ENCODE data around the gene ADRA2A.

ADRA2A gene

DNA sequence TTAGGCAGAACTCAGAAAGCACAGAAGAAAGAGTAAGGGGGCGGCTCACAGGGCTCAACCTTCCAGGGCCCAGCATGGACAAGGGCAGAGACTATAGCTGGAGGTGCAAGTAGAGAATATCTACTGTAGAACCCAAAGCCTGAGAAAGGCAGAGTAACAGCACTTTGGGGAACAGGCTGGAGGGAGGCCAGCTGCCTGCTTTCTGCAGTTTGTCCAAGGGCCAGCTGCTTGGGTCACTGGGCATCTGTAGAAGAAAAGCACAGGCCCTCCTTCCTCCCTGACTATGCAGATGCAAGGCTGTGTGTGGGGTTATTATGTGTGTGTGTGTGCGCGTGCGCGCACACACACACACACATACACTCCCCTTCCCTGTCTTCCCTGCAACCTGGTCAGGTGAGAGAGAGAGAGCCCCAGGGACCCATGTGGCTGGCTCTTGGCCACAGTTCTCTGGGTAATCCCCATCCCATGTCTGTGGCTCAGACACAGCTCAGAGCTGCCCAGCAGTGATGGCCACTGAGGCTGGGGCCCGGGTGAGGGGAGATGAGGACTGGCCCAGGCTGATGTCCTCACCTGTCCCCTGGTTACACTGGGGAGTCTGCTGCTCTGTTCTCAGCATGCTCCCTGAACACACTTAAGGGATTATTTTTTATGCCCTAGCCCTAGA lies 9.0 kb downstream of the ADRA2A start:
- no peak overlapping the region for H3K4me3 ChIP-seq (ENCODE audit: low read depth, low read length)
- peaks cover 9% of the 10 kb centered on the region for H3K4me1 ChIP-seq (ENCODE audit: control insufficient read depth, insufficient read depth, low read length)
- H3K9ac ChIP-seq (ENCODE audit: low read depth, low read length) = no peak overlapping the region
- H3K9me3 ChIP-seq (ENCODE audit: control insufficient read depth, insufficient read depth, low read length) = no peaks in the 10 kb centered on the region
- H3K27me3 ChIP-seq (ENCODE audit: control insufficient read depth, insufficient read depth, low read length) = peaks cover 6% of the 10 kb centered on the region
- H3K36me3 ChIP-seq (ENCODE audit: control insufficient read depth, insufficient read depth, low read length) = no peaks in the 10 kb centered on the region

DNA sequence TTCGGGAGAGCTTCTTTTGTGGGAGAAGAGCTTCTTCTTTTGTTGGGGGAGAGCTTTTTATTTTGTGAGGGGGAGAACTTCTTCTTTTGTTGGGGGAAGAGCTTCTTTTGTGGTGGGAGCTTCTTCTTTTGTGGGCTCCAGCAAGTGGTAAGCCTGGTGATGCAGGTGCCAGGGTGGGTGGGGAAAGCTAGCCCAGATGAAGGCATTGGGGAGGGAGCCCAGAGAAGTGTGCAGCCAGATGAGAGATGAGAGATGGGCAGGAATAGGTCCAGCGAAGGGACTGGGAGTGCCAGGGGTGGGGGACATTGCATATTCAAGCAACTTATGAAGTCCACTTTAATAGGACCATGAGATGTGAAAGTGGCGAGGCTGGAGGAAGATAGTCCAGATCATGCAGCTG lies 9.7 kb downstream of the ADRA2A start:
- Histone ChIP-seq H3K4me3 (ENCODE audit: low read depth, low read length) (no peak overlapping the region), H3K36me3 (ENCODE audit: control insufficient read depth, insufficient read depth, low read length) (no peaks in the 10 kb centered on the region), H3K27me3 (ENCODE audit: control insufficient read depth, insufficient read depth, low read length) (no peaks in the 10 kb centered on the region), H3K9me3 (ENCODE audit: control insufficient read depth, insufficient read depth, low read length) (no peaks in the 10 kb centered on the region), H3K9ac (ENCODE audit: low read depth, low read length) (no peak overlapping the region), H3K4me1 (ENCODE audit: control insufficient read depth, insufficient read depth, low read length) (peaks cover 9% of the 10 kb centered on the region)

DNA sequence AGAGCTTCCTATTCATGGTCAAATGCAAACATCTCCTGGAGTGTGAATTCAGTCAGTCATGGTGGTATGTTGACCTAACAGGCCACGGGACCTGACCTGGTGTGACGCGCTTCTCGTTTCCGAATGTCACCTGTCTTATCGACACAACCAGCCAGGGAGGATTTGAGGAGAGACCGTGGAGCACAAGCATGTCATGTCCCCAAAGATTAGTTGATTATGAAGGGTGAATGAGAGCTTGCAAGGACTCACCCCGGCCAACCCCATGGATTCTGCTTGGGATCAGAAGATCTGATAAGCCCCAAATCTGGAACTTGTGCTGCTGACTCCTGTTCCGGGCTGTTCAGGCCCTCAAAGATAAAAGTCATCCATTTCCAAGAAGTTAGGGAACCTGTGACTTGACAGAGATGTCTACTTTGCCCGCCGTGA lies 10.5 kb downstream of the ADRA2A start:
- Histone ChIP-seq H3K36me3 (ENCODE audit: control insufficient read depth, insufficient read depth, low read length) (no peaks in the 10 kb centered on the region), H3K4me1 (ENCODE audit: control insufficient read depth, insufficient read depth, low read length) (peaks cover 8% of the 10 kb centered on the region), H3K9me3 (ENCODE audit: control insufficient read depth, insufficient read depth, low read length) (no peaks in the 10 kb centered on the region), H3K9ac (ENCODE audit: low read depth, low read length) (no peak overlapping the region), H3K4me3 (ENCODE audit: low read depth, low read length) (no peak overlapping the region), H3K27me3 (ENCODE audit: control insufficient read depth, insufficient read depth, low read length) (no peaks in the 10 kb centered on the region)

DNA sequence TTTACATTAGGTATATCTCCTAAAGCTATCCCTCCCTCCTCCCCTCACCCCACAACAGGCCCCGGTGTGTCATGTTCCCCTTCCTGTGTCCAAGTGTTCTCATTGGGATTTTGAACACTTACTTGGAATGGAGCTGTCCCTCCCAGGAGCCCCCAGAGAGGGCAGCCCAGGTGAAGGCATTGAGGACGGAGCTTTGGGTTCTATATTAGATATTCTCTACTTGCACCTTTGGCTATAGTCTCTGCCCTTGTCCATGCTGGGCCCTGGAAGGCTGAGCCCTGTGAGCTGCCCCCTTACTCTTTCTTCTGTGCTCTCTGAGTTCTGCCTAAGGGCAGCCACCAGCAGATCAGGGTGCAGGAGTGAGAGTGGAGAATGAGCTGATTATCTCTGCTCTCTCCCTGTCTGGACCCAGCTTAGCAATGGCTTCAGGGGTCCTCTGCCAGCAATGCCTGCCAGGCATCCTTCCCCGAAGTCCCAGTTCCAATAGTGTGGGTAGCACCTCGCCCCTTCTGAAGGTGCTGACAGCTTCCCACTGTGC lies 11.2 kb downstream of the ADRA2A start:
- Histone ChIP-seq H3K4me1 (ENCODE audit: control insufficient read depth, insufficient read depth, low read length) (peaks cover 1% of the 10 kb centered on the region), H3K36me3 (ENCODE audit: control insufficient read depth, insufficient read depth, low read length) (no peaks in the 10 kb centered on the region), H3K27me3 (ENCODE audit: control insufficient read depth, insufficient read depth, low read length) (no peaks in the 10 kb centered on the region), H3K9me3 (ENCODE audit: control insufficient read depth, insufficient read depth, low read length) (no peaks in the 10 kb centered on the region), H3K4me3 (ENCODE audit: low read depth, low read length) (no peak overlapping the region), H3K9ac (ENCODE audit: low read depth, low read length) (no peak overlapping the region)

DNA sequence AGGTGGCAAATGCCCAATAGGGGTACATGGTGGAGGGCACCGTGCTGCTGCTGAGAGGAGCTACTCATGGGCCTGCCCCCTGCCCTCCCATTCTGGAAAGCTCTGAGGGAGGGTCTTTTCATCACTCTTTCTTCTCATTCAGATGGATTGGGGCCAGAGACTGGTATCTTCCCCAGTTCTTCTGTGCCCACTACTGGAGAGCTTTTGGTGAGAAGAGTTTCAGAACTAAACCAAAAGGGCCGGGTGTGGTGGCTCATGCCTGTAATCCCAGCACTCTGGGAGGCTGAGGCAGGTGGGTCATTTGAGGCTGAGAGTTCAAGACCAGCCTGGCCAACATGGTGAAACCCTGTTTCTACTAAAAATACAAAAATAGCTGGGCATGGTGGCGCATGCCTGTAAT lies 12.5 kb downstream of the ADRA2A start:
- Histone ChIP-seq H3K9ac (ENCODE audit: low read depth, low read length) (no peak overlapping the region), H3K27me3 (ENCODE audit: control insufficient read depth, insufficient read depth, low read length) (no peaks in the 10 kb centered on the region), H3K4me3 (ENCODE audit: low read depth, low read length) (no peak overlapping the region), H3K36me3 (ENCODE audit: control insufficient read depth, insufficient read depth, low read length) (no peaks in the 10 kb centered on the region), H3K9me3 (ENCODE audit: control insufficient read depth, insufficient read depth, low read length) (no peaks in the 10 kb centered on the region), H3K4me1 (ENCODE audit: control insufficient read depth, insufficient read depth, low read length) (no peaks in the 10 kb centered on the region)

DNA sequence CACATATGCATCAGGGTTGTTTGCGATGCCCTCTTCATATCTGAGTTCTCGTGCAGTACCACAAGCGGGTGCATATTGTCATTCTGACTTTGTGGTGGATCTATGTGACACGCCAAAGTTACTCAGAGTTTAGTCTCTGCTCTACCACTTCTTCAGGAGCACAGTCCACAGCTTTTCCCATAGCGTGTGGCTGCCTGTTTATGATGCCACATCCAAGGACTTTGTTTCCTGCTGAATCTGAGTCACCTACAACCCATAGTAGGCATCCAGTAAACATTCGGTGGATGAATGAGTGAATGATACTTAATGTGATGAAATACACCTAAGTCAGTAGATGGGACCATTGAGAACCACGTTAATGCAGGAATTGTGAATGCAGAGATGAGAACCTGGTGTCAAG lies 15.0 kb downstream of the ADRA2A start:
- Histone ChIP-seq H3K4me1 (ENCODE audit: control insufficient read depth, insufficient read depth, low read length) (no peaks in the 10 kb centered on the region), H3K9ac (ENCODE audit: low read depth, low read length) (no peak overlapping the region), H3K4me3 (ENCODE audit: low read depth, low read length) (no peak overlapping the region), H3K36me3 (ENCODE audit: control insufficient read depth, insufficient read depth, low read length) (no peaks in the 10 kb centered on the region), H3K9me3 (ENCODE audit: control insufficient read depth, insufficient read depth, low read length) (no peaks in the 10 kb centered on the region), H3K27me3 (ENCODE audit: control insufficient read depth, insufficient read depth, low read length) (no peaks in the 10 kb centered on the region)

DNA sequence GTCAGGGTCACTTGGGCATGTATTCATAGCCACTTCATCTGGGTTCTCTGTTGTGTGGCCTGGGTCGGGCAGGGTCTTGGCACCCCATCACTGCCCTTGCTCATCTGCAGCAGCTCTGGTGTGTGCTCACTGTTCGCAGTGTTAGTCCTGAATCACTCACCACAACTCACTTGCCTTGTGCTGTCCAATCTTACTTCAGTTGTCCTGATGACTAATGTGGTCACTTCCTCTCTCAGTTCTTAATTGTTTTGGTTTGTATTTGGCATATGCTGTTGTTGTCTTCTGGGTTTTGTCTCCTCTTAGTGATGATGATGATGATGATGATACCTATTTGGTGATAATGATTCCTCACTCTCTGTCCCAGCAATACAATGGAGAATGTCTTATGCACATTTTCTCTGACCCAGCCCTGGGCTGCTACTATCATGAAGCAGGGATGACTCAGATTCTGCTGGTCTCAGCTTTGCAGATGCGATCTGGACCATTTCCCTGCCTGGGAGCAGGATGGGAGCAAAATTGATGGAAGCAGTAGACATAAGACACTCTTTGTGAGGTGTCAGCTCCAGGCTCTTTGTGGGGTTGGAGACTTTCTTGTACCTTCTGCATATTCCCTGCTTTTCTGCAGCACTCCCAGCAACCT lies 17.0 kb downstream of the ADRA2A start:
- Histone ChIP-seq H3K9ac (ENCODE audit: low read depth, low read length) (no peak overlapping the region), H3K4me1 (ENCODE audit: control insufficient read depth, insufficient read depth, low read length) (no peaks in the 10 kb centered on the region), H3K4me3 (ENCODE audit: low read depth, low read length) (no peak overlapping the region)

DNA sequence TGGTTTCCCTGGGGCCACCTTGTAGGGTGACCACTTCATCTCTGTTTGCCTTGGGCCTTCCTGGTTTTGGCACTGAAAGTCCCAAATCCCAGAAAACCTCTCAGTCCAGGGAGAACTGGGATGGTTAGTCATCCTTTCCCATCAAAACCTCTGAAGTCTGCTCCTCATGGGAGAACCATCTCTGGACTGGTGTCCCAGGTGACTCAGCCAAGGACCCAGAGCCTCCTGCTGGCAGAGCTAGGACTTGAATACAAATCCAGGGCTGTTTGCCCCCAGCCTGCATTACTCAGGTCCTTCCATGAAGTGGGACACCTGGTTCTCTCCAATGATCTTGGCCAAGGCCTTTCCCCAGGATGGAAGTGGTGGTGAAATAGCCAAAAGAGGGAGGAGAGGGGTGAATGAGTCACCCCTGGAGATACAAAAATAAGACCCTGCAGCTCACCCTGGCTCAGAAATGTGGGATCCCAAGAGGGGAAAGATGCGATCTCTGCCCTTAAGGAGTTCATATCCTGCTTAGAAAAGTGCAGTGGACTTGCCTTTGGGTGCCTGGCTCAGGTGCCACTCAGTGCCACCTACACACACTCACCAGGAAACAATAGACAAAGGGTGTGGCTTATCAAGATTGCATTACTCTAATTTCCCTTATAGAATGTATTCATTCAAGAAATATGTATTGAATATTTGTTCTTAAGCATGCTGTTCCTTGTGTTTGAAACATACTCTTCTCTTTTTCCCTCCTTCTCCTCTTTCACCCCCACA lies 22.0 kb downstream of the ADRA2A start:
- H3K36me3 ChIP-seq (ENCODE audit: control insufficient read depth, insufficient read depth, low read length) = no peaks in the 10 kb centered on the region
- H3K4me1 ChIP-seq (ENCODE audit: control insufficient read depth, insufficient read depth, low read length) = no peaks in the 10 kb centered on the region
- no peaks in the 10 kb centered on the region for H3K9me3 ChIP-seq (ENCODE audit: control insufficient read depth, insufficient read depth, low read length)
- no peak overlapping the region for H3K4me3 ChIP-seq (ENCODE audit: low read depth, low read length)
- H3K27me3 ChIP-seq (ENCODE audit: control insufficient read depth, insufficient read depth, low read length) = no peaks in the 10 kb centered on the region
- no peak overlapping the region for H3K9ac ChIP-seq (ENCODE audit: low read depth, low read length)

More for the DNA sequence above, 17.0 kb downstream of the ADRA2A start:
- no peaks in the 10 kb centered on the region for H3K27me3 ChIP-seq (ENCODE audit: control insufficient read depth, insufficient read depth, low read length)
- H3K36me3 ChIP-seq (ENCODE audit: control insufficient read depth, insufficient read depth, low read length) = no peaks in the 10 kb centered on the region
- H3K9me3 ChIP-seq (ENCODE audit: control insufficient read depth, insufficient read depth, low read length) = no peaks in the 10 kb centered on the region

DNA sequence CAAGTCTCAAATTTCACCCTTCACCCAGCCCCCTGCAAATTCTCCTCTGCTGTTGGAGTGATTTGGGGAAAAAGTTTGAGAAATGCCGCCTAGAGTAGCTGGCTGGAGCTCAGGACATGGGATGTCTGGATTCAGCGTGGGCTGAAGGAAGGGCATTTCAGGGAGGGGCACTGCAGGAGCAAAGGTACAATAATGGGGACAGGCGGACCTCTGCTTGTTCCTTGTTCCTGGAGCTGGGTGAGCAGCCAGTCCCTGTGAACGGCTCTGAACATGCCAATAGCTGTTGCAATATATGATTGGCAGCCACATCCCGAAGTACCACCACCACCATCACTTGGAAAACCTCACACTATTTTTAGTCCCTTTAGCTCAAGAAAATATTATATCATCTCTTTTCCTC lies 23.4 kb downstream of the ADRA2A start:
- H3K36me3 ChIP-seq (ENCODE audit: control insufficient read depth, insufficient read depth, low read length) = no peaks in the 10 kb centered on the region
- H3K4me3 ChIP-seq (ENCODE audit: low read depth, low read length) = no peak overlapping the region

DNA sequence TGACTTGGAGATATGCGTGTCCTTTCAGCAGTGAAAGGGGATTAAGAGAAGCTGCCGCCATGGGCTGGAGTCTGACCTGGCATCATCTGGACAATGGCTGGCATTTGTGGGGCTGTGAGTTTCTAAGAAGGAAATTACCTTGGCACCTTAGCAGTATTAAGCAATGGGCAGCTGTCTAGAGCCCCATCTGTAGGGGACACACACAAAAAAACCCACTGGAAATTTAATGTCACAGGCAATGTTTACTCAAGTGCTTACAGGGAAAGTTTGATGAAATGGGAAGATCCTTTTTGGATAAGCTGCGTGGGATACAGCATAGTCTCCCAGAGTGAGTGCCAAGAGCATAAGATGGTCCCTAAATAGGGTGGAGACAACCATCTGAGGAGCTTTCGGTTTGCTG lies 25.0 kb downstream of the ADRA2A start:
- Histone ChIP-seq H3K4me3 (ENCODE audit: low read depth, low read length) (no peak overlapping the region), H3K4me1 (ENCODE audit: control insufficient read depth, insufficient read depth, low read length) (no peaks in the 10 kb centered on the region), H3K36me3 (ENCODE audit: control insufficient read depth, insufficient read depth, low read length) (no peaks in the 10 kb centered on the region), H3K9ac (ENCODE audit: low read depth, low read length) (no peak overlapping the region), H3K27me3 (ENCODE audit: control insufficient read depth, insufficient read depth, low read length) (no peaks in the 10 kb centered on the region), H3K9me3 (ENCODE audit: control insufficient read depth, insufficient read depth, low read length) (no peaks in the 10 kb centered on the region)

More for the DNA sequence above, 23.4 kb downstream of the ADRA2A start:
- Histone ChIP-seq H3K9me3 (ENCODE audit: control insufficient read depth, insufficient read depth, low read length) (no peaks in the 10 kb centered on the region), H3K27me3 (ENCODE audit: control insufficient read depth, insufficient read depth, low read length) (no peaks in the 10 kb centered on the region), H3K9ac (ENCODE audit: low read depth, low read length) (no peak overlapping the region), H3K4me1 (ENCODE audit: control insufficient read depth, insufficient read depth, low read length) (no peaks in the 10 kb centered on the region)

DNA sequence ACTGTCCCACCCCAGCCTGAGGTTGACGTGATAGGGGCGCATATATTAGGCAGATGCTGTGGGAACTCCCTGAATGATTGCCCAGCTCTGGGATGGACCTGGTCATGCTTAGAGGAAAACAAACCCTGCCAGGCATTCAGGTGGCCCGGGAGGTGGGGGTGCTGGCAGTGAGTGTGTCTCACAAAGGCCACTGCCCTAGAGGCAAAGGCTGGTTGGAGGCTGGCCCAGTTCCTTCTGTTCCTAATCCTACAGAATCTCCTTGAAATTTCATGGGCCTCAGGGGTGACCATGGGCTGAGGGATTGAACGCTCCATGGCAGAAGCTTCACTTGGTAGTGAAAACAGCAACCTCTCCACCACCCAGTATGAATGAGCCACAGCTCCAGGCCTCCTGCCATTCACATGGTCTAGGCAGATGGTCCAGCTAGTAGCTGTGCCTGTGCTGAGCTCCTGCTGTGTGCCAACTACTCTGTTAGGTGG lies 25.6 kb downstream of the ADRA2A start:
- Histone ChIP-seq H3K9ac (ENCODE audit: low read depth, low read length) (no peak overlapping the region), H3K36me3 (ENCODE audit: control insufficient read depth, insufficient read depth, low read length) (no peaks in the 10 kb centered on the region), H3K9me3 (ENCODE audit: control insufficient read depth, insufficient read depth, low read length) (no peaks in the 10 kb centered on the region), H3K27me3 (ENCODE audit: control insufficient read depth, insufficient read depth, low read length) (no peaks in the 10 kb centered on the region), H3K4me1 (ENCODE audit: control insufficient read depth, insufficient read depth, low read length) (no peaks in the 10 kb centered on the region), H3K4me3 (ENCODE audit: low read depth, low read length) (no peak overlapping the region)

All from iPS-15b (cell line).